Transverse colon (tissue), 4 donors: Measurements from ENCODE around the gene ZNF701. TPM values are rescaled to one million over a fixed set of nuclear protein-coding genes. Genes with fewer than 3 reads are reported as not detected.
"Not testable (repeated sequence)": the region's sequence is repeated elsewhere in the genome, so short reads cannot be mapped to it uniquely, and the experiment has no call there.

ENCODE experiments used
- DNase-seq: peaks from one replicate; pipeline ENCODE4 v3.0.0-alpha.2; 2019
- H3K27ac ChIP-seq, 4 donors: fragments of 200-600 bp; sonication (generic); 2 replicates each; pipeline ENCODE4 v1.5.1; 2016 to 2018; ENCODE audit warnings: inconsistent platforms in 4 of 4
- H3K27me3 ChIP-seq: fragments of 200-600 bp; sonication (generic); 2 replicates; pipeline ENCODE4 v1.5.1; 2017; ENCODE audit warnings: inconsistent platforms
- H3K36me3 ChIP-seq, 4 donors: fragments of 200-600 bp; sonication (generic); 2 replicates each; pipeline ENCODE4 v1.5.1; 2017 to 2019; ENCODE audit warnings: inconsistent platforms in 4 of 4
- H3K4me1 ChIP-seq, 4 donors: fragments of 200-600 bp; sonication (generic); 2 replicates each; pipeline ENCODE4 v1.5.1; 2017 to 2020; ENCODE audit warnings: inconsistent platforms in 4 of 4
- H3K4me3 ChIP-seq, 4 donors: fragments of 200-600 bp; sonication (generic); 1 replicate in 1 of 4; 2 replicates in 3 of 4; pipeline versions ENCODE4 v1.5.1 to v1.6.1; 2017 to 2019; ENCODE audit warnings: inconsistent platforms in 4 of 4
- H3K9me3 ChIP-seq, 2 donors: fragments of 200-600 bp; sonication (generic); 2 replicates each; pipeline ENCODE4 v1.5.1; 2017 to 2019; ENCODE audit warnings: inconsistent platforms in 2 of 2
- CTCF ChIP-seq, 5 experiments: fragments of 200-600 bp in 3 of 5; fragments of 450-650 bp in 2 of 5; sonication (generic) in 3 of 5; IDR thresholded peaks; 1 replicate in 2 of 5; 2 replicates in 3 of 5; pipeline ENCODE4 v1.5.1; 2016 to 2017; ENCODE audit warnings: antibody characterized with exemption in 5 of 5, inconsistent platforms in 3 of 5, mild to moderate bottlenecking in 2 of 5, moderate library complexity in 1 of 5
- EP300 ChIP-seq: sonication (generic); formaldehyde crosslinking; IDR thresholded peaks from one replicate; pipeline ENCODE4 v1.6.1; 2017; ENCODE audit warnings: antibody characterized with exemption, low read depth
- POLR2A ChIP-seq: fragments of 450-650 bp; IDR thresholded peaks from one replicate; pipeline ENCODE4 v1.6.1; 2016; ENCODE audit warnings: antibody characterized with exemption, mild to moderate bottlenecking, moderate library complexity
- POLR2AphosphoS5 ChIP-seq, 3 donors: sonication (generic); formaldehyde crosslinking; IDR thresholded peaks; one replicate each; pipeline ENCODE4 v1.6.1; 2016; ENCODE audit warnings: antibody characterized with exemption in 3 of 3
- WGBS, 2 donors: methylation state at CpG; one replicate each; pipeline ENCODE4 v1.1.5; 2018; ENCODE audit warnings: low coverage in 1 of 2; 5-methylcytosine and 5-hydroxymethylcytosine counted together
- in situ Hi-C, 4 donors: fragments of 200-750 bp; cut with MboI; loops; one replicate each; pipeline versions ENCODE4 v1.15.0 to v1.15.1; 2017; ENCODE audit warnings: low sequenced_read_pairs in 3 of 4, low pct_ligation_motif_present in 1 of 4, low pct_unique_long_range_greater_than_20kb in 1 of 4
- intact Hi-C: fragments of 100-400 bp; cut with DNase I; formaldehyde crosslinking; loops from one replicate; pipeline ENCODE4 v1.15.1; 2023; ENCODE audit warnings: low total_unique reads
- total RNA-seq, 4 donors: library from RNA; depleted of rRNA; stranded (reverse); fragments of >200 nt; gene quantifications; one replicate each; pipeline ENCODE4 v1.1.0, GENCODE V29; 2016

The ZNF701 gene
- total RNA-seq, 4 donors from 2014 or later = 12.0 to 31.1 (median 23.9) TPM

GRCh38 chr19:52599241-52599640 lies 29.2 kb downstream of the ZNF701 start:
- TF ChIP-seq CTCF (IDR thresholded peaks at IDR 0.05) (no peak), POLR2AphosphoS5 (IDR thresholded peaks at IDR 0.05) (no peak)
- DNase-seq = no peak
- intact Hi-C loops = no loop called here
- H3K4me1 ChIP-seq = peaks cover 4 to 18% (median 14%) of the 10 kb centered on the region in 4 donors
- WGBS, 2 donors = 84 to 85% methylated on average over 3 of the region's 3 CpGs
- H3K27me3 ChIP-seq = no peaks in the 10 kb centered on the region
- peaks cover 0 to 24% (median 5%) of the 10 kb centered on the region in 4 donors for H3K36me3 ChIP-seq
- H3K9me3 ChIP-seq = peaks cover 7 to 9% of the 10 kb centered on the region in 2 donors
- H3K4me3 ChIP-seq = no peak overlapping the region
- in situ Hi-C loops = no loop called here
- H3K27ac ChIP-seq = no peak overlapping the region

GRCh38 chr19:52600639-52601024 lies 30.5 kb downstream of the ZNF701 start:
- Histone ChIP-seq H3K4me3 (peak overlapping the region; percentile 9 to 79 (median 60)), H3K9me3 (peaks cover 7 to 9% of the 10 kb centered on the region in 2 donors), H3K4me1 (peaks cover 4 to 18% (median 14%) of the 10 kb centered on the region in 4 donors), H3K36me3 (peaks cover 0 to 13% (median 5%) of the 10 kb centered on the region in 4 donors), H3K27me3 (no peaks in the 10 kb centered on the region), H3K27ac (peak overlapping the region; percentile 86 to 90 (median 87))
- DNase-seq = peak; percentile 77
- TF ChIP-seq POLR2A (no peak), CTCF (IDR thresholded peaks at IDR 0.05) (no peak), POLR2AphosphoS5 (IDR thresholded peaks at IDR 0.05) (no peak)
- intact Hi-C loops = no loop called here
- WGBS, 2 donors = 2% methylated on average over 12 of the region's 15 CpGs; no CpG with 5 or more reads in 1 of the 2 donors
- in situ Hi-C loops = no loop called here

GRCh38 chr19:52601025-52601973 lies 31.2 kb downstream of the ZNF701 start:
- Histone ChIP-seq H3K27me3 (no peaks in the 10 kb centered on the region), H3K4me3 (peak overlapping the region; percentile 44 to 79 (median 60)), H3K36me3 (peaks cover 0 to 6% (median 3%) of the 10 kb centered on the region in 4 donors), H3K27ac (peak overlapping the region; percentile 86 to 90 (median 87)), H3K4me1 (peaks cover 4 to 18% (median 14%) of the 10 kb centered on the region in 4 donors), H3K9me3 (peaks cover 4 to 9% of the 10 kb centered on the region in 2 donors)
- in situ Hi-C loops = no loop called here
- WGBS, 2 donors = 0% methylated on average over 52 of the region's 62 CpGs; no CpG with 5 or more reads in 1 of the 2 donors
- DNase-seq = peak; percentile 98
- intact Hi-C loops = no loop called here
- TF ChIP-seq CTCF (IDR thresholded peaks at IDR 0.05) = peak; percentile 30 to 42 (median 35)
- TF ChIP-seq POLR2A = peak; percentile 71
- peak; percentile 69 to 82 (median 80) for TF ChIP-seq POLR2AphosphoS5 (IDR thresholded peaks at IDR 0.05)
- TF ChIP-seq EP300 = no peak

- H3K9me3 ChIP-seq, DNase-seq, in situ Hi-C loops, H3K36me3 ChIP-seq, H3K27me3 ChIP-seq, intact Hi-C loops: not testable (repeated sequence)
- WGBS, 2 donors = 33 to 57% methylated on average over 2 to 3 of the region's 3 CpGs
- peaks cover 4 to 18% (median 14%) of the 10 kb centered on the region in 4 donors for H3K4me1 ChIP-seq
- H3K27ac ChIP-seq = peak overlapping the region; percentile 86 to 90 (median 87)
- H3K4me3 ChIP-seq = peak overlapping the region; percentile 44 to 79 (median 60)
- TF ChIP-seq CTCF (IDR thresholded peaks at IDR 0.05) = peak in 1 of 5 experiments; percentile 10
These were observed 31.9 kb downstream of the ZNF701 start for GRCh38 chr19:52601974-52602366.
